ENCODE results near the gene AP1S1.
A peak's percentile ranks its signal among the peaks of the same experiment; 100 is the strongest.
"Not testable (repeated sequence)": the region's sequence is repeated elsewhere in the genome, so short reads cannot be mapped to it uniquely, and the experiment has no call there.

AP1S1 gene

DNA sequence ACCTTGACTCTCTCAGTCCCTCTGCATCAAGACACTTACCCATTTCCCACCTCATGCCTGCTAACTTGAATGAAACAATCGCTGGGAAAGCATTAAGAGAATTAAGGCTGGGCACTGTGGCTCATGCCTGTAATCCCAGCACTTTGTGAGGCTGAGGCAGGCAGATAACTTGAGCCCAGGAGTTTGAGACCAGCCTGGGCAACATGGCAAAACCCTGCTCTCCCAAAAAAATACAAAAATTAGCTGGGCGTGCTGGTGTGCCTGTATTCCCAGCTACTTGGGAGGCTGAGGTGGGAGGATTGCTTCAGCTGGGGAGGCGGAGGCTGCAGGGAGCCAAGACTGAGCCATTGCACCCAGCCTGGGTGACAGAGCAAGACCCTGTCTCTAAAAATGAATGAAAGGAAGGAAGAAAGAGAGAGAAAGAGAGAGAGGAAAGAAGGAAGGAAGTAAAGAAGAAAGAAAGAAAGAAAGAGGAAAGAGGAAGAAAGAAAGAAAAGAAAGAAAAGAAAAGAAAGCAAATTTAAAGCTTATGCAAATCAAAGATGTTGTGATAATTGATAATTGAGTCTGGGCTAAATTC, 26.7 kb upstream of the AP1S1 start:
- POLR2A ChIA-PET = interaction anchor here (1.0 to 1.9 kb wide), 3 partner anchors 10 to 28 kb away, joined by 4 to 6 read pairs (median 5); no protein-coding TSS in a partner anchor
- H3K4me1 ChIP-seq (ENCODE audit: control extremely low read depth in 1 of 4, control insufficient read depth in 4 of 4, insufficient read depth in 4 of 4, low read length in 3 of 4) = peaks cover 0 to 54% (median 42%) of the 10 kb centered on the region in 4 experiments

DNA sequence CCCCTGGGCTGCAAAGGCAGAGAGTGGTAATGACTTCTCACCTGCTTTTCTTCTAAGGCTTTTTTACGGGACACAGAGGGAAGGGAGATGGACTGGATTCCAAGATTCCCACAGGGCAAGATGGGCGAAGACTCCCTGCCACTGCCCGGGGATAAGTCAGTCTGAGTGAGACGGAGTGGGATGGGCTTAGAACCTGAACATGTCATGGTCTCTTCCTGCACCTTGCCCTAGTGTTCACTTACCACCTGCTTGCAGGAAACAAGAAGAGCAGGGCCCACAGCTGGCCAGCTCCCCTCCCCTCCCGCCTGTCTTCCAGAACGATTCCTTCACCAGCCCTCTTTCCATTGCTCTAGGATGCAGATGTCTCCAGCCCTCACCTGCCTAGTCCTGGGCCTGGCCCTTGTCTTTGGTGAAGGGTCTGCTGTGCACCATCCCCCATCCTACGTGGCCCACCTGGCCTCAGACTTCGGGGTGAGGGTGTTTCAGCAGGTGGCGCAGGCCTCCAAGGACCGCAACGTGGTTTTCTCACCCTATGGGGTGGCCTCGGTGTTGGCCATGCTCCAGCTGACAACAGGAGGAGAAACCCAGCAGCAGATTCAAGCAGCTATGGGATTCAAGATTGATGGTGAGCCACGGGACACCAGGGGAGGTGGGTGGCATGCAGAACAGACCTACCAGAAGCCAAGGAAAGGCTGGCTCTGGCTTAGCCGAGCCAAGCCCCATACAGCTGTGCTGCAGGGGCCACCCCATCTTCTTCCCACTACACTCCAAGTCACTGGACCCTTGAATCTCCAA, 26.0 kb upstream of the AP1S1 start:
- H3K4me3 ChIP-seq (ENCODE audit: control insufficient read depth in 1 of 7, extremely low read depth in 1 of 7, insufficient read depth in 4 of 7, low read depth in 2 of 7, low read length in 6 of 7) = peak overlapping the region in 2 of 7 experiments; percentile 15 to 80
- DNase-seq = no peak
- no peak overlapping the region for H3K27ac ChIP-seq (ENCODE audit: insufficient read depth in 1 of 2, low read depth in 1 of 2, low read length in 2 of 2, poor library complexity in 1 of 2, severe bottlenecking in 2 of 2)
- WGBS (ENCODE audit: insufficient coverage) = 95% methylated on average over 10 of the region's 14 CpGs
- CTCF ChIA-PET = interaction anchor here (0.7 to 2.6 kb wide), 6 partner anchors 8 to 51 kb away, joined by 3 to 10 read pairs (median 4); partner anchors contain the start of gene TRIM56
- peaks cover 0 to 52% (median 39%) of the 10 kb centered on the region in 4 experiments for H3K4me1 ChIP-seq (ENCODE audit: control extremely low read depth in 1 of 4, control insufficient read depth in 4 of 4, insufficient read depth in 4 of 4, low read length in 3 of 4)
- peaks cover 0 to 18% (median 2%) of the 10 kb centered on the region in 4 experiments for H3K36me3 ChIP-seq (ENCODE audit: control insufficient read depth in 4 of 4, insufficient read depth in 4 of 4, low read length in 3 of 4)
- POLR2A ChIA-PET = no interaction called here
- H3K9me3 ChIP-seq (ENCODE audit: control extremely low read depth in 1 of 5, control insufficient read depth in 4 of 5, insufficient read depth in 2 of 5, low read depth in 1 of 5, low read length in 4 of 5) = no peaks in the 10 kb centered on the region
- peaks cover 0 to 6% (median 1%) of the 10 kb centered on the region in 5 experiments for H3K27me3 ChIP-seq (replicated peaks in 2 of 5; ENCODE audit: control insufficient read depth in 4 of 5, insufficient read depth in 5 of 5, low read length in 4 of 5)

More for the DNA sequence above, 26.7 kb upstream of the AP1S1 start:
- Histone ChIP-seq H3K4me3 (ENCODE audit: control insufficient read depth in 1 of 7, extremely low read depth in 1 of 7, insufficient read depth in 4 of 7, low read depth in 2 of 7, low read length in 6 of 7) (peak overlapping the region in 5 of 7 experiments; percentile 24 to 80 (median 57)), H3K27ac (ENCODE audit: insufficient read depth in 1 of 2, low read depth in 1 of 2, low read length in 2 of 2, poor library complexity in 1 of 2, severe bottlenecking in 2 of 2) (no peak overlapping the region), H3K9me3 (ENCODE audit: control extremely low read depth in 1 of 5, control insufficient read depth in 4 of 5, insufficient read depth in 2 of 5, low read depth in 1 of 5, low read length in 4 of 5) (no peaks in the 10 kb centered on the region), H3K36me3 (ENCODE audit: control insufficient read depth in 4 of 4, insufficient read depth in 4 of 4, low read length in 3 of 4) (peaks cover 0 to 17% (median 2%) of the 10 kb centered on the region in 4 experiments), H3K27me3 (replicated peaks in 2 of 5; ENCODE audit: control insufficient read depth in 4 of 5, insufficient read depth in 5 of 5, low read length in 4 of 5) (peaks cover 0 to 11% (median 3%) of the 10 kb centered on the region in 5 experiments)
- CTCF ChIA-PET = interaction anchor here (0.7 to 2.6 kb wide), 7 partner anchors 8 to 42 kb away, joined by 3 to 10 read pairs (median 5); partner anchors contain the start of gene TRIM56
- DNase-seq = no peak
- WGBS (ENCODE audit: insufficient coverage) = 83% methylated on average over 3 of the region's 3 CpGs

DNA sequence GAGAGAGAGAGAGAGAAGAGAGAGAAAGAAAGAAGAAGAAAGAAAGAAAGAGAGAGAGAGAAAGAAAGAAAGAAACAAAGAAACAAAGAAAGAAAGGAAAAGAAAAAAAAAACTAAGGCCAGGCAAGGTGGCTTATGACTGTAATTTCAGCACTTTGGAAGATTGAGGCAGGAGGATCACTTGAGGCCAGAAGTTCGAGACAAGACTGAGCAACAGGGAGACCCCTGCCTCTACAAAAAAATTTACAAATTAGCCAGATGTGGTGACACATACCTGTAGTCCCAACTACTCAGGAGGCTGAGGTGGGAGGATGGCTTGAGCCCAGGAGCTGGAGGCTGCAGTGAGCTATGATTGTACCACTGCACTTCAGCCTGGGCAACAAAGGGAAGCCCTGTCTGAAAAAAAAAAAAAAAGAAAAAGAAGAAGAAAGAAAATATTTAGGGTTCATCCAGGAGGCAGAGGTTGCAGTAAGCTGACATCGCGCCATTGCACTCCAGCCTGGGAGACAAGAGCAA, 24.6 kb upstream of the AP1S1 start:
- Histone ChIP-seq H3K36me3 (ENCODE audit: control insufficient read depth in 4 of 4, insufficient read depth in 4 of 4, low read length in 3 of 4) (peaks cover 0 to 25% (median 3%) of the 10 kb centered on the region in 4 experiments), H3K4me3 (ENCODE audit: control insufficient read depth in 1 of 7, extremely low read depth in 1 of 7, insufficient read depth in 4 of 7, low read depth in 2 of 7, low read length in 6 of 7) (no peak overlapping the region), H3K27ac (ENCODE audit: insufficient read depth in 1 of 2, low read depth in 1 of 2, low read length in 2 of 2, poor library complexity in 1 of 2, severe bottlenecking in 2 of 2) (no peak overlapping the region), H3K27me3 (replicated peaks in 2 of 5; ENCODE audit: control insufficient read depth in 4 of 5, insufficient read depth in 5 of 5, low read length in 4 of 5) (peaks cover 0 to 8% (median 1%) of the 10 kb centered on the region in 5 experiments), H3K9me3 (ENCODE audit: control extremely low read depth in 1 of 5, control insufficient read depth in 4 of 5, insufficient read depth in 2 of 5, low read depth in 1 of 5, low read length in 4 of 5) (no peaks in the 10 kb centered on the region), H3K4me1 (ENCODE audit: control extremely low read depth in 1 of 4, control insufficient read depth in 4 of 4, insufficient read depth in 4 of 4, low read length in 3 of 4) (peaks cover 0 to 42% (median 36%) of the 10 kb centered on the region in 4 experiments)
- ChIA-PET CTCF (interaction anchor here (1.4 kb wide), 1 partner anchor 53 kb away, joined by 3 read pairs; no protein-coding TSS in a partner anchor), POLR2A (no interaction called here)
- DNase-seq = no peak
- WGBS (ENCODE audit: insufficient coverage) = 83% methylated on average over 1 of the region's 3 CpGs

DNA sequence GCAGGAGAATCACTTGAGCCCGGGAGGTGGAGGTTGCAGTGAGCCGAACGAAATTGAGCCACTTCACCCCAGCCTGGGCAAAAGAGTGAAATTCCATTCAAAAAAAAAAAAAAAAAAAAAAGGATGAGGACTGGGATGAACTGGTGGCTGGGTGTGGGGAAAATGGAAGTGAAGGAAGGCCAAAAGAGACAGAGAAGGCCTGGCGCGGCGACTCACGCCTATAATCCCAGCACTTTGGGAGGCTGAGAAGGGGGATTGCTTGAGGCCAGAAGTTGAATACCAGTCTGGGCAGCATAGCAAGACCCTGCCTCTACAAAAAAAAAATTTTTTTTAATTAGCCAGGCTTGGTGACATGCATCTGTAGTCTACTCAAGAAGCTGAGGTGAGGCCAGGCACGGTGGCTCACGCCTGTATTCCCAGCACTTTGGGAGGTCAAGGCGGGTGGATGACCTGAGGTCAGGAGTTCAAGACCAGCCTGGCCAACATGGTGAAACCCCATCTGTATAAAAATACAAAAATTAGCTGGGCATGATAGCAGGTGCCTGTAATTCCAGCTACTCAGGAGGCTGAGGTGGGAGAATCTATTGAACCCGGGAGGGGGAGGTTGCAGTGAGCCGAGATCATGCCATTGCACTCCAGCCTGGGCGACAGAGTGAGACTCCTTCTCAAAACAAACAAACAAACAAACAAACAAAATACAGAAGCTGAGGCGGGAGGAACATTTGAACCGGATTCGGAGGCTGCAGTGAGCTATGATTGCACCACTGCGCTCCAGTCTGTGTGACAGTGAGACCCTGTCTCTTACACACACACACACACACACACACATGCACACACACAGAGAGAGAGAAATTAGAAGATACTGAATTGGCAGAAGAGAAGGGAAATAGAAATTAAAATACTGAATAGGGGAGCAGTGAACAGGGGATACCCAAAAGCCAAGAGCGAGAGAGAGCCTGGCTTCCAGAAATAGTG, 21.4 kb upstream of the AP1S1 start:
- Histone ChIP-seq H3K4me1 (ENCODE audit: control extremely low read depth in 1 of 4, control insufficient read depth in 4 of 4, insufficient read depth in 4 of 4, low read length in 3 of 4) (peaks cover 0 to 25% (median 17%) of the 10 kb centered on the region in 4 experiments), H3K36me3 (ENCODE audit: control insufficient read depth in 4 of 4, insufficient read depth in 4 of 4, low read length in 3 of 4) (peaks cover 0 to 46% (median 3%) of the 10 kb centered on the region in 4 experiments), H3K27me3 (replicated peaks in 2 of 5; ENCODE audit: control insufficient read depth in 4 of 5, insufficient read depth in 5 of 5, low read length in 4 of 5) (peaks cover 0 to 15% (median 5%) of the 10 kb centered on the region in 5 experiments)
- 93% methylated on average over 8 of the region's 18 CpGs for WGBS (ENCODE audit: insufficient coverage)
- H3K4me3 ChIP-seq (ENCODE audit: control insufficient read depth in 1 of 7, extremely low read depth in 1 of 7, insufficient read depth in 4 of 7, low read depth in 2 of 7, low read length in 6 of 7); H3K27ac ChIP-seq (ENCODE audit: insufficient read depth in 1 of 2, low read depth in 1 of 2, low read length in 2 of 2, poor library complexity in 1 of 2, severe bottlenecking in 2 of 2); H3K9me3 ChIP-seq (ENCODE audit: control extremely low read depth in 1 of 5, control insufficient read depth in 4 of 5, insufficient read depth in 2 of 5, low read depth in 1 of 5, low read length in 4 of 5); DNase-seq; POLR2A ChIA-PET: not testable (repeated sequence)
- CTCF ChIA-PET = interaction anchor here (0.6 to 3.0 kb wide), 4 partner anchors 12 to 150 kb away, joined by 3 to 16 read pairs (median 4); no protein-coding TSS in a partner anchor

DNA sequence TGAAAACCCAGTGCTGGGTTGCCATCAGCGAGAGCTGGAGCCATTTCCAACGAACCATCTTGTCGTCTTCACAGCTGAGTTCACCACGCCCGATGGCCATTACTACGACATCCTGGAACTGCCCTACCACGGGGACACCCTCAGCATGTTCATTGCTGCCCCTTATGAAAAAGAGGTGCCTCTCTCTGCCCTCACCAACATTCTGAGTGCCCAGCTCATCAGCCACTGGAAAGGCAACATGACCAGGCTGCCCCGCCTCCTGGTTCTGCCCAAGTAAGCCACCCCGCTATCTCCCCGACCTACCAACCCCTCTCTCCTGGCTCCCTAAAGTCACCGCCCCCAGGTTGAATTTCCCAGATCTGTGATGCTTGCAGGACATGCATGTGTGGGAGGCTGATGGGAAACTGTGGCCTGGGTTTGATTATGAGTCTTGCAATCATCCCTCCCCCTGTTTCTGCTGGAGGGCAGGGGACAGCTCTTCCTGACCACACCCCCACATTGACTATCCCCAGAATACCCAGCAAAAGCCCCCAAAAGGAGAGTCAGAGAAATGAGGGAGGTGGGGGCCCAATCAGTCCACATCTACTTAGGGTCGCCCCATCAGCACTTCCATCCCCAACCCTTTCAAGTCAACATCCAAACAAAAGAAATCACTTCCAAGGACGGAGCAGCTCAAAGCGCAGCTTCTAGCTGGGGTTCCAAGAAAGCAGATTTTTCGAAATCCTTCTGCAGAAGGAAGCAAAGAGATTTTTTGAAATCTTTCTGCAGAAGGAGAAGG, 20.5 kb upstream of the AP1S1 start:
- Histone ChIP-seq H3K4me1 (ENCODE audit: control extremely low read depth in 1 of 4, control insufficient read depth in 4 of 4, insufficient read depth in 4 of 4, low read length in 3 of 4) (peaks cover 0 to 31% (median 16%) of the 10 kb centered on the region in 4 experiments), H3K36me3 (ENCODE audit: control insufficient read depth in 4 of 4, insufficient read depth in 4 of 4, low read length in 3 of 4) (peaks cover 0 to 46% (median 3%) of the 10 kb centered on the region in 4 experiments), H3K27me3 (replicated peaks in 2 of 5; ENCODE audit: control insufficient read depth in 4 of 5, insufficient read depth in 5 of 5, low read length in 4 of 5) (peaks cover 0 to 15% (median 2%) of the 10 kb centered on the region in 5 experiments), H3K9me3 (ENCODE audit: control extremely low read depth in 1 of 5, control insufficient read depth in 4 of 5, insufficient read depth in 2 of 5, low read depth in 1 of 5, low read length in 4 of 5) (no peaks in the 10 kb centered on the region), H3K4me3 (ENCODE audit: control insufficient read depth in 1 of 7, extremely low read depth in 1 of 7, insufficient read depth in 4 of 7, low read depth in 2 of 7, low read length in 6 of 7) (no peak overlapping the region), H3K27ac (ENCODE audit: insufficient read depth in 1 of 2, low read depth in 1 of 2, low read length in 2 of 2, poor library complexity in 1 of 2, severe bottlenecking in 2 of 2) (no peak overlapping the region)
- 90% methylated on average over 10 of the region's 15 CpGs for WGBS (ENCODE audit: insufficient coverage)
- ChIA-PET POLR2A (no interaction called here), CTCF (interaction anchor here (0.6 to 3.0 kb wide), 5 partner anchors 8 to 149 kb away, joined by 3 to 16 read pairs (median 3); no protein-coding TSS in a partner anchor)
- no peak for DNase-seq

Data from common myeloid progenitor, CD34-positive (primary cell).